AG09319 (cell line): ENCODE measurements around the gene MYBPC2.

ENCODE experiments used
- DNase-seq: peaks from one replicate; pipeline ENCODE4 v3.0.0-alpha.2; 2010; ENCODE audit warnings: low read depth; ENCODE audit errors: extremely low read depth
- TF ChIP-seq, protein P1 (sequence below): IDR thresholded peaks from 2 replicates; pipeline ENCODE4 v1.5.1; 2011; ENCODE audit warnings: low read depth, mild to moderate bottlenecking, inconsistent platforms, low read length, moderate library complexity

Gene MYBPC2

DNA sequence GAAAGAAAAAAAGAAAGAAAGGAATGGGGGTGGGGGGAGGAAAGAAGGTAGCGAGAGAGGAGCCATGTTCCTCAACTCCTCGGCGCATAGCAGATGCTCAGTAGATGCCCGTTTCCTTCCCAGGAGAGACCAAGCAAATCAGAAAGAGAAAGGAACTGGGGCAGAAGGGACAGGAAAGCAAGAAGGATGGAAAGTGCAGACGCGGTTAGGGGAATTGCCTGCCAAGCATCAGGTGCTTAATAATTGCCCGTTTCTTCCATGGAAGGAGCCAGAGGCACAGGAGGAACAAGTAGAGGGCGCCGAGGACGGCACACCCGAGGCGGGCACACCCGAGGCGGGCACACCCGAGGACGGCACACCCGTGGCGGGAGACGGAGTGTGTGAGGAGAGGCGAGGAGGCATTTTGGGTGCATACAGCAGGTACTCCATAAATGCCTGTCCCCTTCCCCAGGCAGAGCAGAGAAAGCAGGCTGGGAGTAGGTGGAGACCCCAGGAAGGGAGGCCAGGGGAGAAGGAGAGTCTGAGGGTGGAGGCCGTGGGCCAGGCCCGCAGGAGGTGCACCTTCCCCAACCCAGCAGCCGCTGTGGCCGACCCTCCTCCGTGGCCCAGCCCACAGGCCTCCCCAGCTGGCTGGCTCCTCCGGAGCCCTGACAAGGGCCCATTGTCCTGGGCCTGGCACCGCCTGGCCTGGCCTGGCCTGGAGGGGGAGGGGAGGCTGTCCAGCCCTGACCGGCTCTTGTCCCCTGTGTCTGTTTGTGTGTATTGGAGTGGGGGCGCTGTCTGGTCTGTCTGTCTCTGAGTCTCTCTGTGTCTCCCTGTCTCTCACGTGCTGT lies 63.7 kb downstream of the MYBPC2 start:
- TF ChIP-seq, protein P1, sequence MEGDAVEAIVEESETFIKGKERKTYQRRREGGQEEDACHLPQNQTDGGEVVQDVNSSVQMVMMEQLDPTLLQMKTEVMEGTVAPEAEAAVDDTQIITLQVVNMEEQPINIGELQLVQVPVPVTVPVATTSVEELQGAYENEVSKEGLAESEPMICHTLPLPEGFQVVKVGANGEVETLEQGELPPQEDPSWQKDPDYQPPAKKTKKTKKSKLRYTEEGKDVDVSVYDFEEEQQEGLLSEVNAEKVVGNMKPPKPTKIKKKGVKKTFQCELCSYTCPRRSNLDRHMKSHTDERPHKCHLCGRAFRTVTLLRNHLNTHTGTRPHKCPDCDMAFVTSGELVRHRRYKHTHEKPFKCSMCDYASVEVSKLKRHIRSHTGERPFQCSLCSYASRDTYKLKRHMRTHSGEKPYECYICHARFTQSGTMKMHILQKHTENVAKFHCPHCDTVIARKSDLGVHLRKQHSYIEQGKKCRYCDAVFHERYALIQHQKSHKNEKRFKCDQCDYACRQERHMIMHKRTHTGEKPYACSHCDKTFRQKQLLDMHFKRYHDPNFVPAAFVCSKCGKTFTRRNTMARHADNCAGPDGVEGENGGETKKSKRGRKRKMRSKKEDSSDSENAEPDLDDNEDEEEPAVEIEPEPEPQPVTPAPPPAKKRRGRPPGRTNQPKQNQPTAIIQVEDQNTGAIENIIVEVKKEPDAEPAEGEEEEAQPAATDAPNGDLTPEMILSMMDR, result no peak
- DNase-seq, result no peak

DNA sequence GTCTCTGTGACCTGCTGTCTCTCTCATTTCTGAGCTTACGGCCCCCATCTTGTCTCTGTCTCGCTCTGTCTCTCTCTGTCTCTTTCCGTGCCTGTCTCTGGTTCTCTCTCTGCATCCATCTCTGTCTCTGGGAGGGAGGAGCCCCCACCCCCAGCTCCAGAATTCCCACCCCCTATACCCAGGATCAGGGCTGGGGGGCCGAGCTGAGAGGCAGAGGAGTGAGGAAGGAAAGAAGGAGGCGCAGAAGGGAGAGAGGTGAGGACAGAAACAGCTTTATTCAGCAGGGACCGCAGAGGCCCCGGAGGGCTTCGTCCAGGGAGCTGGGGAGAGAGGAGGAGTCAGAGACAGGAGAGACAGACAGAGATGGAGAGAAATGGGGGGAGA lies 64.3 kb downstream of the MYBPC2 start:
- TF ChIP-seq, protein P1, result no peak

GRCh38 chr19:50498219-50499056 lies 65.7 kb downstream of the MYBPC2 start:
- no peak for DNase-seq
- TF ChIP-seq, protein P1, result no peak

More for the DNA sequence above, 64.3 kb downstream of the MYBPC2 start:
- DNase-seq, result no peak

GRCh38 chr19:50500060-50500752 lies 67.5 kb downstream of the MYBPC2 start:
- TF ChIP-seq, protein P1, result peak; percentile 8; the same call in 1 of the 2 replicates
- no peak for DNase-seq

DNA sequence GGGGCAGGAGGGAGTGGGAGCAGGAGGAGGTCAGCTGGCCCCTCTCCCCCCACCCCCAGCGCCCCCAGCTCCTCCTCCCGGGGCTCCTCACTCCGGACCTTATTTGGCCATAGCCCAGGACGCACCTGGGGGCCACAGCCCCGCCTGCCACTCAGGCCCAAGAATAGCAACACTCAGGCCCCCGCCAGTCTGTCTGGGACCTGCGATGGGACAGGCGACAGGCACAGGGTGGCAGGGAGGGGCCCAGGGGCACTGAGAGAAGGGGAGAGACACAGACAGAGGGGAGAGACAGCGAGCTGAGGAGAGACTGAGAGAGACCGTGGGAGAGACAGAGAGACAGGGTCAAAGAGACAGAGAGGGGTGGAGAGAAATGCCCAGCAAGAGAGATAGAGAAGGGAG lies 68.1 kb downstream of the MYBPC2 start:
- no peak for DNase-seq
- TF ChIP-seq, protein P1, result no peak

GRCh38 chr19:50501186-50501567 lies 68.5 kb downstream of the MYBPC2 start:
- DNase-seq, result no peak
- TF ChIP-seq, protein P1, result no peak
